ENCODE data around the gene PDGFRB. TPM values are rescaled to one million over a fixed set of nuclear protein-coding genes. Genes with fewer than 3 reads are reported as not detected.
A peak's percentile ranks its signal among the peaks of the same experiment; 100 is the strongest.

Gene PDGFRB
- total RNA-seq, 1 donor = 531 TPM

DNA sequence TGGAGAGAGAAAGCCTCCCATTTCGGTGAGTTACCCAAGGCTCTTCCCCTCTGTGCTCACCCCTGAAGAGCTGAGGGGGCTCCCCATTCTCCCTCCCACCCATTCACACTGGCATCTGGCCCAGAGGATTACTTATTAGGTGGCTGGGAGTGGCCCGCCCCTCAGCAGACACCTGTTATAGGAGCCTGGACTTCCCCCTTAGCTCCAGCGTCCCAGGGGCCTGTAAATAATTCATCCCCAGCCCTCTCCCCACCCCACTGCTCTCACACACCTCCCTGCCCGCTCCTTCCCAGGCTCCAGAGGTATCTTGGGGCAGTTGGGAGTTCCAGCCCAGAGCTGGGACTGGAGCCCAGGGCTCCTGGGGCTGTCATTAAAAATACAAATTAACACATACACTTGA lies 22.6 kb upstream of the PDGFRB start:
- no peak overlapping the region for H2AFZ ChIP-seq (ENCODE audit: low read length)
- H3K79me2 ChIP-seq (ENCODE audit: insufficient read depth, low read length) = no peaks in the 10 kb centered on the region
- no peaks in the 10 kb centered on the region for H3K27me3 ChIP-seq (ENCODE audit: insufficient read depth, low read length)
- H3K4me3 ChIP-seq (ENCODE audit: insufficient read depth, low read length) = no peak overlapping the region
- no peak for DNase-seq (ENCODE audit: insufficient read length, low spot score, missing footprints)
- H3K27ac ChIP-seq (ENCODE audit: low read depth, low read length) = no peak overlapping the region
- H3K4me1 ChIP-seq (ENCODE audit: insufficient read depth, low read length) = peaks cover 7% of the 10 kb centered on the region
- no peaks in the 10 kb centered on the region for H4K20me1 ChIP-seq (ENCODE audit: insufficient read depth, low read length)
- H3K9me3 ChIP-seq (ENCODE audit: low read depth, low read length) = no peaks in the 10 kb centered on the region
- TF ChIP-seq, protein P1, sequence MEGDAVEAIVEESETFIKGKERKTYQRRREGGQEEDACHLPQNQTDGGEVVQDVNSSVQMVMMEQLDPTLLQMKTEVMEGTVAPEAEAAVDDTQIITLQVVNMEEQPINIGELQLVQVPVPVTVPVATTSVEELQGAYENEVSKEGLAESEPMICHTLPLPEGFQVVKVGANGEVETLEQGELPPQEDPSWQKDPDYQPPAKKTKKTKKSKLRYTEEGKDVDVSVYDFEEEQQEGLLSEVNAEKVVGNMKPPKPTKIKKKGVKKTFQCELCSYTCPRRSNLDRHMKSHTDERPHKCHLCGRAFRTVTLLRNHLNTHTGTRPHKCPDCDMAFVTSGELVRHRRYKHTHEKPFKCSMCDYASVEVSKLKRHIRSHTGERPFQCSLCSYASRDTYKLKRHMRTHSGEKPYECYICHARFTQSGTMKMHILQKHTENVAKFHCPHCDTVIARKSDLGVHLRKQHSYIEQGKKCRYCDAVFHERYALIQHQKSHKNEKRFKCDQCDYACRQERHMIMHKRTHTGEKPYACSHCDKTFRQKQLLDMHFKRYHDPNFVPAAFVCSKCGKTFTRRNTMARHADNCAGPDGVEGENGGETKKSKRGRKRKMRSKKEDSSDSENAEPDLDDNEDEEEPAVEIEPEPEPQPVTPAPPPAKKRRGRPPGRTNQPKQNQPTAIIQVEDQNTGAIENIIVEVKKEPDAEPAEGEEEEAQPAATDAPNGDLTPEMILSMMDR (IDR thresholded peaks at IDR 0.05; ENCODE audit: extremely low read depth, low read depth, low read length) = no peak
- no peaks in the 10 kb centered on the region for H3K36me3 ChIP-seq (ENCODE audit: insufficient read depth, low read length)
- no peak overlapping the region for H3K4me2 ChIP-seq (ENCODE audit: insufficient read depth, low read length)

GRCh38 chr5:150177721-150178120 lies 22.1 kb upstream of the PDGFRB start:
- TF ChIP-seq, protein P1 (IDR thresholded peaks at IDR 0.05; ENCODE audit: extremely low read depth, low read depth, low read length) = no peak
- H3K4me1 ChIP-seq (ENCODE audit: insufficient read depth, low read length) = peaks cover 7% of the 10 kb centered on the region
- no peaks in the 10 kb centered on the region for H3K27me3 ChIP-seq (ENCODE audit: insufficient read depth, low read length)
- no peaks in the 10 kb centered on the region for H3K9me3 ChIP-seq (ENCODE audit: low read depth, low read length)
- no peak overlapping the region for H3K4me2 ChIP-seq (ENCODE audit: insufficient read depth, low read length)
- no peaks in the 10 kb centered on the region for H4K20me1 ChIP-seq (ENCODE audit: insufficient read depth, low read length)
- no peak for DNase-seq (ENCODE audit: insufficient read length, low spot score, missing footprints)
- H3K4me3 ChIP-seq (ENCODE audit: insufficient read depth, low read length) = no peak overlapping the region
- H3K79me2 ChIP-seq (ENCODE audit: insufficient read depth, low read length) = no peaks in the 10 kb centered on the region
- H3K36me3 ChIP-seq (ENCODE audit: insufficient read depth, low read length) = no peaks in the 10 kb centered on the region
- H2AFZ ChIP-seq (ENCODE audit: low read length) = no peak overlapping the region
- no peak overlapping the region for H3K27ac ChIP-seq (ENCODE audit: low read depth, low read length)

GRCh38 chr5:150176745-150177477 lies 21.3 kb upstream of the PDGFRB start:
- Histone ChIP-seq H3K4me1 (ENCODE audit: insufficient read depth, low read length) (peaks cover 7% of the 10 kb centered on the region), H4K20me1 (ENCODE audit: insufficient read depth, low read length) (no peaks in the 10 kb centered on the region), H3K27me3 (ENCODE audit: insufficient read depth, low read length) (no peaks in the 10 kb centered on the region), H3K36me3 (ENCODE audit: insufficient read depth, low read length) (no peaks in the 10 kb centered on the region), H3K79me2 (ENCODE audit: insufficient read depth, low read length) (no peaks in the 10 kb centered on the region), H3K4me2 (ENCODE audit: insufficient read depth, low read length) (no peak overlapping the region), H3K9me3 (ENCODE audit: low read depth, low read length) (no peaks in the 10 kb centered on the region), H3K27ac (ENCODE audit: low read depth, low read length) (no peak overlapping the region), H3K4me3 (ENCODE audit: insufficient read depth, low read length) (no peak overlapping the region), H2AFZ (ENCODE audit: low read length) (no peak overlapping the region)
- no peak for DNase-seq (ENCODE audit: insufficient read length, low spot score, missing footprints)
- TF ChIP-seq, protein P1 (IDR thresholded peaks at IDR 0.05; ENCODE audit: extremely low read depth, low read depth, low read length) = no peak

- Histone ChIP-seq H3K4me1 (ENCODE audit: insufficient read depth, low read length) (peaks cover 2% of the 10 kb centered on the region), H2AFZ (ENCODE audit: low read length) (no peak overlapping the region), H4K20me1 (ENCODE audit: insufficient read depth, low read length) (no peaks in the 10 kb centered on the region), H3K4me3 (ENCODE audit: insufficient read depth, low read length) (no peak overlapping the region), H3K4me2 (ENCODE audit: insufficient read depth, low read length) (no peak overlapping the region), H3K27me3 (ENCODE audit: insufficient read depth, low read length) (no peaks in the 10 kb centered on the region), H3K79me2 (ENCODE audit: insufficient read depth, low read length) (no peaks in the 10 kb centered on the region), H3K36me3 (ENCODE audit: insufficient read depth, low read length) (no peaks in the 10 kb centered on the region), H3K27ac (ENCODE audit: low read depth, low read length) (no peak overlapping the region), H3K9me3 (ENCODE audit: low read depth, low read length) (no peaks in the 10 kb centered on the region)
- TF ChIP-seq, protein P1 (IDR thresholded peaks at IDR 0.05; ENCODE audit: extremely low read depth, low read depth, low read length) = peak; percentile 73
- DNase-seq (ENCODE audit: insufficient read length, low spot score, missing footprints) = peak; percentile 96
These were observed 19.9 kb upstream of the PDGFRB start for GRCh38 chr5:150175536-150175935.
